HL-60 (cell line): ENCODE data around the gene BCL10.

Experiments
- DNase-seq, 2 experiments: peaks; one replicate each; pipeline ENCODE4 v3.0.0-alpha.2; 2010 to 2020; ENCODE audit warnings: low read depth in 1 of 2, low spot score in 1 of 2
- H3K27ac ChIP-seq: fragments of 250-450 bp; sonication (Bioruptor Pico); replicated peaks from 2 replicates; pipeline ENCODE4 v1.5.1; 2020; ENCODE audit warnings: mild to moderate bottlenecking, moderate library complexity
- H3K27me3 ChIP-seq: fragments of 250-450 bp; sonication (Bioruptor Pico); 2 replicates; pipeline ENCODE4 v1.5.1; 2021; ENCODE audit warnings: mild to moderate bottlenecking, moderate library complexity; ENCODE audit not compliant: insufficient read depth, poor library complexity, severe bottlenecking
- H3K4me3 ChIP-seq: replicated peaks from 2 replicates; pipeline ENCODE4 v1.5.1; 2011; ENCODE audit warnings: mild to moderate bottlenecking, control low read depth, low read length; ENCODE audit not compliant: insufficient read depth
- GABPA ChIP-seq: IDR thresholded peaks from 2 replicates; pipeline ENCODE4 v1.6.1; 2012; ENCODE audit warnings: low read depth
- POLR2AphosphoS5 ChIP-seq: IDR thresholded peaks from 2 replicates; pipeline ENCODE4 v1.6.1; 2012; ENCODE audit warnings: low read depth
- SPI1 ChIP-seq: IDR thresholded peaks from 2 replicates; pipeline ENCODE4 v1.6.1; 2012; ENCODE audit warnings: low read depth, mild to moderate bottlenecking, borderline replicate concordance
- TF ChIP-seq, protein P1 (sequence below): IDR thresholded peaks from 2 replicates; pipeline ENCODE4 v1.6.1; 2012; ENCODE audit warnings: low read depth; ENCODE audit not compliant: insufficient replicate concordance
- TF ChIP-seq, protein P2 (sequence below): IDR thresholded peaks from one replicate; pipeline ENCODE4 v1.5.1; 2011; ENCODE audit warnings: low read length, control low read depth, inconsistent platforms; ENCODE audit not compliant: insufficient read depth

Gene BCL10

DNA sequence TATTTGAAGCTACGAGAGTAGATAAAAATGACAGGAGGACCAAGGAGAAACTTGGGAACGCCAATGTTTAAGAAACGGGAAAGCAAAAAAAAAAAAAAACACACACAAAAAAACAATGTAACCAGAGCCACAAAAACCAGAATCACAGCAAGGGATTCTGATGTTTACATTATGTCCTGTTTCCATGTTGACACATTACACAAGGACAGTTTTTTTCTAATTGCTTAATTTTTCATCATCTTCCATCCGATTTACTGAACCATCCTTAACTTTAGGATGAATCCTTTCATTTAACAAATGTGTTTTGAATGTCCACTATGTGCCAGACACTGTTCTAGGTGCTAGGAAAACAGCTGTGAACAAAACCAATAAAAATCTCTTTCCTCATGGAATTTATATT is 1.4 kb upstream of the BCL10 start:
- no peak for DNase-seq
- no peak overlapping the region for H3K27ac ChIP-seq
- H3K27me3 ChIP-seq = no peaks in the 10 kb centered on the region
- H3K4me3 ChIP-seq = no peak overlapping the region
- no peak for TF ChIP-seq GABPA
- TF ChIP-seq, protein P1, sequence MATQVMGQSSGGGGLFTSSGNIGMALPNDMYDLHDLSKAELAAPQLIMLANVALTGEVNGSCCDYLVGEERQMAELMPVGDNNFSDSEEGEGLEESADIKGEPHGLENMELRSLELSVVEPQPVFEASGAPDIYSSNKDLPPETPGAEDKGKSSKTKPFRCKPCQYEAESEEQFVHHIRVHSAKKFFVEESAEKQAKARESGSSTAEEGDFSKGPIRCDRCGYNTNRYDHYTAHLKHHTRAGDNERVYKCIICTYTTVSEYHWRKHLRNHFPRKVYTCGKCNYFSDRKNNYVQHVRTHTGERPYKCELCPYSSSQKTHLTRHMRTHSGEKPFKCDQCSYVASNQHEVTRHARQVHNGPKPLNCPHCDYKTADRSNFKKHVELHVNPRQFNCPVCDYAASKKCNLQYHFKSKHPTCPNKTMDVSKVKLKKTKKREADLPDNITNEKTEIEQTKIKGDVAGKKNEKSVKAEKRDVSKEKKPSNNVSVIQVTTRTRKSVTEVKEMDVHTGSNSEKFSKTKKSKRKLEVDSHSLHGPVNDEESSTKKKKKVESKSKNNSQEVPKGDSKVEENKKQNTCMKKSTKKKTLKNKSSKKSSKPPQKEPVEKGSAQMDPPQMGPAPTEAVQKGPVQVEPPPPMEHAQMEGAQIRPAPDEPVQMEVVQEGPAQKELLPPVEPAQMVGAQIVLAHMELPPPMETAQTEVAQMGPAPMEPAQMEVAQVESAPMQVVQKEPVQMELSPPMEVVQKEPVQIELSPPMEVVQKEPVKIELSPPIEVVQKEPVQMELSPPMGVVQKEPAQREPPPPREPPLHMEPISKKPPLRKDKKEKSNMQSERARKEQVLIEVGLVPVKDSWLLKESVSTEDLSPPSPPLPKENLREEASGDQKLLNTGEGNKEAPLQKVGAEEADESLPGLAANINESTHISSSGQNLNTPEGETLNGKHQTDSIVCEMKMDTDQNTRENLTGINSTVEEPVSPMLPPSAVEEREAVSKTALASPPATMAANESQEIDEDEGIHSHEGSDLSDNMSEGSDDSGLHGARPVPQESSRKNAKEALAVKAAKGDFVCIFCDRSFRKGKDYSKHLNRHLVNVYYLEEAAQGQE = no peak
- no peak for TF ChIP-seq SPI1
- TF ChIP-seq, protein P2, sequence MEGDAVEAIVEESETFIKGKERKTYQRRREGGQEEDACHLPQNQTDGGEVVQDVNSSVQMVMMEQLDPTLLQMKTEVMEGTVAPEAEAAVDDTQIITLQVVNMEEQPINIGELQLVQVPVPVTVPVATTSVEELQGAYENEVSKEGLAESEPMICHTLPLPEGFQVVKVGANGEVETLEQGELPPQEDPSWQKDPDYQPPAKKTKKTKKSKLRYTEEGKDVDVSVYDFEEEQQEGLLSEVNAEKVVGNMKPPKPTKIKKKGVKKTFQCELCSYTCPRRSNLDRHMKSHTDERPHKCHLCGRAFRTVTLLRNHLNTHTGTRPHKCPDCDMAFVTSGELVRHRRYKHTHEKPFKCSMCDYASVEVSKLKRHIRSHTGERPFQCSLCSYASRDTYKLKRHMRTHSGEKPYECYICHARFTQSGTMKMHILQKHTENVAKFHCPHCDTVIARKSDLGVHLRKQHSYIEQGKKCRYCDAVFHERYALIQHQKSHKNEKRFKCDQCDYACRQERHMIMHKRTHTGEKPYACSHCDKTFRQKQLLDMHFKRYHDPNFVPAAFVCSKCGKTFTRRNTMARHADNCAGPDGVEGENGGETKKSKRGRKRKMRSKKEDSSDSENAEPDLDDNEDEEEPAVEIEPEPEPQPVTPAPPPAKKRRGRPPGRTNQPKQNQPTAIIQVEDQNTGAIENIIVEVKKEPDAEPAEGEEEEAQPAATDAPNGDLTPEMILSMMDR = no peak
- no peak for TF ChIP-seq POLR2AphosphoS5

DNA sequence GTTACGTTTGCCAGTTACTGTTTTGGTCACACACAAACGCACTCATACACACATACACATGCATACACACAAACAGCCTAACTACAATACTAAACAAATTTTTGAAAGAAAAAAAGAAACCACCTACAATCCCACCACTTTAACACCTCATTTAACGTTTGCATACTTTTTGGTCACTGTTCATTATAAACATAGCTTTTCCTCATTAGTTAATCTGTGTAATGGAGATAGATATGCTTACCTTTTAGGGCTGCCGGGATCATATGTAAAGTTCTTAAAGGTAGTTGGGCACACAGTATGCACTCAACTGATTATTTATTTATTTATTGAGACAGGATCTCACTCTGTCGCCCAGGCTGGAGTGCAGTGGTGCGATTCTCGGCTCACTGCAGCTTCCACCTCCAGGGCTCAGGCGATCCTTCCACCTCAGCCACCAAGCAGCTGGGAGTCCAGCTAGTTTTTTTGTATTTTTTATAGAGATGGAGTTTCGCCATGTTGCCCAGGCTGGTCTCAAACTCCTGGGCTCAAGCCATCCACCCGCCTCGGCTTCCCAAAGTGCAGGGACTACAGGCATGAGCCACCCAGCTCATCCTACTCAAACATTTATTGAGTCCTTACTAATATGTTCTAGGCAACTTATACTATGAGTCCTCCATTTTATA is 677 bp upstream of the BCL10 start:
- TF ChIP-seq GABPA (no peak), SPI1 (no peak), POLR2AphosphoS5 (no peak)
- TF ChIP-seq, protein P1 = no peak
- TF ChIP-seq, protein P2 = no peak
- DNase-seq = no peak
- Histone ChIP-seq H3K4me3 (peak overlapping the region; percentile 94), H3K27ac (peak overlapping the region; percentile 95), H3K27me3 (no peaks in the 10 kb centered on the region)

DNA sequence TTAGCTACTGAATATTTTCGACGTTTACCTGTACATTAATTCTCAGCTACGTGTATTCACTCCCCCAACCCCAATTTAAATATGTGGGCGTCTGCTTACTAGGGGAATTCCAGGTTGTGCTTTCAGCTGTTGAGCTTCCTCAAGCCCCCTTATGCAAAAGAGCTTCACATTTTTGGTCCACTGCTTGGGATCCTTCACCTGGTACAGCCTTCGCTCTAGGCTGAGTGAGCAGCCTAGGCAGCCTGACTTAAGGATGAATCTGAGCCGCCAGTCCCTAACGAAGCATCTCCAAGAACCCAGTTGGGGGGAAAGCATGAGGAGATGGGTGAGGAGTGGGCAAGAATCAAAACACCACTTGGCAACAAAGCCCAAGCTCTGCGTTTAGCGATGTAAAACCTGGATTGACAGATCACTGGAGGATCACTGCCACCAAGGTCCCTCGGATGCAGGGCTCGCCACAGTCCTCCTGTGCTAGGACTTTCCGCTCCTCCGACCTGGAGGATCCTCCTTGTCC is 674 bp downstream of the BCL10 start:
- TF ChIP-seq SPI1 (no peak), POLR2AphosphoS5 (no peak), GABPA (no peak)
- TF ChIP-seq, protein P1 = no peak
- TF ChIP-seq, protein P2 = no peak
- Histone ChIP-seq H3K4me3 (peak overlapping the region; percentile 94), H3K27me3 (no peaks in the 10 kb centered on the region), H3K27ac (peak overlapping the region; percentile 95)
- DNase-seq = no peak
